Keratinocyte (primary cell): ENCODE results near the gene SYT8.

Source experiments
- CTCF ChIP-seq, 3 experiments: IDR thresholded peaks in 1 of 3; conservative IDR thresholded peaks in 1 of 3; optimal IDR thresholded peaks in 1 of 3; 2 replicates in 2 of 3; 3 replicates in 1 of 3; pipeline versions ENCODE3 to v1.5.1; 2011; ENCODE audit warnings: low read length in 3 of 3, mild to moderate bottlenecking in 3 of 3, moderate library complexity in 2 of 3, control low read depth in 1 of 3, inconsistent platforms in 1 of 3; ENCODE audit not compliant: insufficient read depth in 2 of 3; ENCODE audit errors: extremely low read depth in 1 of 3
- EZH2 ChIP-seq: IDR thresholded peaks from one replicate; pipeline ENCODE4 v1.6.1; 2012; ENCODE audit warnings: inconsistent platforms, mild to moderate bottlenecking, low read length, moderate library complexity

- TF ChIP-seq EZH2 (no peak), CTCF (optimal IDR thresholded peaks at IDR 0.05 in 1 of 3, IDR thresholded peaks at IDR 0.05 in 1 of 3, conservative IDR thresholded peaks at IDR 0.05 in 1 of 3; ENCODE audit: extremely low read depth in 1 of 3, insufficient read depth in 2 of 3, low read length in 3 of 3) (no peak)
Measured at GRCh38 chr11:1820463-1821325, 14.1 kb upstream of the SYT8 start.
